HCT116 (cell line): Measurements from ENCODE around the gene SGSM2. TPM values are rescaled to one million over a fixed set of nuclear protein-coding genes. Genes with fewer than 3 reads are reported as not detected.
A peak's percentile ranks its signal among the peaks of the same experiment; 100 is the strongest.

ENCODE experiments used
- ATAC-seq: fragments of 200-7000 bp; cut with Tn5 transposase; 2 replicates; pipeline ENCODE4 v1.9.1; 2020; ENCODE audit warnings: mild to moderate bottlenecking, moderate library complexity
- BruUV-seq: library from RNA; stranded (reverse); fragments of 400-500 nt; replicated peaks from 2 replicates; lab custom pipeline; 2021; lab: Mats Ljungman, UMichigan
- CTCF ChIA-PET: fragments of 300-600 bp; sonication (Branson Sonifier 250); formaldehyde crosslinking; loops from one replicate; lab custom pipeline; 2021; ENCODE audit warnings: antibody characterized with exemption; lab: Charles Lee
- POLR2A ChIA-PET: fragments of 300-600, 350-600 bp; sonication (Branson Sonifier 250); formaldehyde crosslinking; loops from one replicate; lab custom pipeline; 2021; ENCODE audit warnings: antibody characterized with exemption; lab: Charles Lee
- RAD21 ChIA-PET, 2 experiments: fragments of 300-600 bp; sonication (Branson Sonifier 250); formaldehyde crosslinking; loops; one replicate each; lab custom pipeline; 2023; ENCODE audit warnings: low total read pairs in 2 of 2; ENCODE audit not compliant: uncharacterized antibody in 2 of 2, unreplicated experiment in 2 of 2, low non-redundant PET in 1 of 2; lab: Charles Lee
- DNase-seq: peaks from one replicate; pipeline ENCODE4 v3.0.0-alpha.2; 2010; ENCODE audit warnings: low read depth, low spot score
- H2AFZ ChIP-seq: fragments of 200-600 bp; shearing (Covaris generic), sonication (generic); 2 replicates; pipeline ENCODE4 v1.6.1; 2017; ENCODE audit warnings: low read depth, mixed run types, mixed read lengths, antibody characterized with exemption, low read length; ENCODE audit not compliant: poor library complexity, severe bottlenecking
- H3K27ac ChIP-seq: 2 replicates; pipeline ENCODE4 v1.5.1; 2012; ENCODE audit warnings: low read depth, low read length
- H3K27me3 ChIP-seq: fragments of 200-600 bp; sonication (generic); 2 replicates; pipeline ENCODE4 v1.6.1; 2016; ENCODE audit warnings: mixed run types, low read length, mixed read lengths; ENCODE audit not compliant: insufficient read depth
- H3K36me3 ChIP-seq, 2 experiments: fragments of 200-500 bp in 1 of 2; fragments of 200-600 bp in 1 of 2; sonication (Bioruptor generic) in 1 of 2; sonication (generic) in 1 of 2; 2 replicates each; pipeline versions ENCODE4 v1.5.1 to v1.6.1; 2014 to 2016; ENCODE audit warnings: low read length in 2 of 2, inconsistent platforms in 1 of 2, mixed read lengths in 1 of 2, mixed run types in 1 of 2; ENCODE audit not compliant: insufficient read depth in 2 of 2, control insufficient read depth in 1 of 2
- H3K4me1 ChIP-seq, 2 experiments: fragments of 200-600 bp in 1 of 2; sonication (generic) in 1 of 2; 2 replicates each; pipeline versions ENCODE4 v1.5.1 to v1.6.1; 2012 to 2017; ENCODE audit warnings: low read length in 2 of 2, inconsistent platforms in 1 of 2, mild to moderate bottlenecking in 1 of 2, mixed read lengths in 1 of 2, mixed run types in 1 of 2, moderate library complexity in 1 of 2; ENCODE audit not compliant: insufficient read depth in 2 of 2, control insufficient read depth in 1 of 2
- H3K4me2 ChIP-seq: fragments of 200-600 bp; sonication (generic); 2 replicates; pipeline ENCODE4 v1.6.1; 2017; ENCODE audit warnings: mixed run types, low read length, mixed read lengths
- H3K4me3 ChIP-seq, 2 experiments: fragments of 200-600 bp in 1 of 2; sonication (generic) in 1 of 2; replicated peaks in 1 of 2; 2 replicates each; pipeline ENCODE4 v1.5.1; 2011 to 2016; ENCODE audit warnings: low read length in 2 of 2, control low read depth in 1 of 2, low read depth in 1 of 2, mild to moderate bottlenecking in 1 of 2, mixed read lengths in 1 of 2, mixed run types in 1 of 2
- H3K79me2 ChIP-seq: fragments of 200-600 bp; sonication (generic); 2 replicates; pipeline ENCODE4 v1.6.1; 2017; ENCODE audit warnings: mild to moderate bottlenecking, mixed run types, low read length, moderate library complexity, mixed read lengths; ENCODE audit not compliant: insufficient read depth
- H3K9ac ChIP-seq: fragments of 200-600 bp; sonication (generic); 2 replicates; pipeline ENCODE4 v1.6.1; 2016; ENCODE audit warnings: low read length, mixed read lengths
- H3K9me2 ChIP-seq: fragments of 200-600 bp; sonication (generic), shearing (Covaris generic); 2 replicates; pipeline ENCODE4 v1.6.1; 2017; ENCODE audit warnings: mixed run types, mild to moderate bottlenecking, moderate library complexity; ENCODE audit not compliant: insufficient read depth
- H3K9me3 ChIP-seq, 2 experiments: fragments of 200-500 bp in 1 of 2; fragments of 200-600 bp in 1 of 2; sonication (Bioruptor generic) in 1 of 2; sonication (generic) in 1 of 2; 2 replicates each; pipeline ENCODE4 v1.6.1; 2014 to 2017; ENCODE audit warnings: low read length in 2 of 2, mixed read lengths in 2 of 2, inconsistent platforms in 1 of 2, low read depth in 1 of 2, mild to moderate bottlenecking in 1 of 2, mixed run types in 1 of 2, moderate library complexity in 1 of 2; ENCODE audit not compliant: control insufficient read depth in 1 of 2, insufficient read depth in 1 of 2
- H4K20me1 ChIP-seq: fragments of 200-600 bp; sonication (generic), shearing (Covaris generic); 2 replicates; pipeline ENCODE4 v1.6.1; 2017; ENCODE audit warnings: mixed run types, mild to moderate bottlenecking, moderate library complexity; ENCODE audit not compliant: insufficient read depth
- CBX3 ChIP-seq: IDR thresholded peaks from 2 replicates; pipeline ENCODE4 v1.6.1; 2012; ENCODE audit warnings: low read depth
- ELF1 ChIP-seq: IDR thresholded peaks from 2 replicates; pipeline ENCODE4 v1.6.1; 2012; ENCODE audit warnings: low read depth, borderline replicate concordance
- EZH2 ChIP-seq: fragments of 200-600 bp; sonication (generic); IDR thresholded peaks from 2 replicates; pipeline ENCODE4 v1.6.1; 2017; ENCODE audit warnings: antibody characterized with exemption, mixed run types
- EZH2phosphoT487 ChIP-seq: fragments of 200-600 bp; IDR thresholded peaks from 2 replicates; pipeline ENCODE4 v1.6.1; 2018; ENCODE audit warnings: antibody characterized with exemption, borderline replicate concordance
- FOSL1 ChIP-seq: IDR thresholded peaks from 2 replicates; pipeline ENCODE4 v1.6.1; 2012; ENCODE audit warnings: low read depth
- JUND ChIP-seq: IDR thresholded peaks from 2 replicates; pipeline ENCODE4 v1.6.1; 2012
- POLR2A ChIP-seq: IDR thresholded peaks from 2 replicates; pipeline ENCODE4 v1.7.0; 2011; ENCODE audit warnings: borderline replicate concordance; ENCODE audit not compliant: insufficient read depth, insufficient read length; ENCODE audit errors: extremely low read depth
- RAD21 ChIP-seq: IDR thresholded peaks from 2 replicates; pipeline ENCODE4 v1.6.1; 2012; ENCODE audit warnings: low read depth, mild to moderate bottlenecking
- SP1 ChIP-seq: IDR thresholded peaks from 2 replicates; pipeline ENCODE4 v1.6.1; 2012; ENCODE audit warnings: low read depth
- SRF ChIP-seq: IDR thresholded peaks from 2 replicates; pipeline ENCODE4 v1.6.1; 2012; ENCODE audit warnings: low read depth
- YY1 ChIP-seq: IDR thresholded peaks from 2 replicates; pipeline ENCODE4 v1.6.1; 2011; ENCODE audit warnings: low read length, low read depth, moderate library complexity, mild to moderate bottlenecking; ENCODE audit not compliant: insufficient replicate concordance; ENCODE audit errors: extremely low read depth
- ZBTB33 ChIP-seq: IDR thresholded peaks from 2 replicates; pipeline ENCODE4 v1.6.1; 2011; ENCODE audit warnings: mild to moderate bottlenecking, low read length, moderate library complexity; ENCODE audit not compliant: insufficient replicate concordance; ENCODE audit errors: extremely low read depth
- intact Hi-C: fragments of 100-400 bp; cut with micrococcal nuclease; formaldehyde crosslinking; loops from 2 replicates; pipeline ENCODE4 v1.10.0; 2022
- total RNA-seq: library from RNA; stranded (reverse); gene quantifications from one replicate; pipeline ENCODE4 v1.2.1, GENCODE V29; 2021; ENCODE audit not compliant: unreplicated experiment

Gene SGSM2
- total RNA-seq, 1 experiment from 2014 or later, result 68.1 TPM

DNA sequence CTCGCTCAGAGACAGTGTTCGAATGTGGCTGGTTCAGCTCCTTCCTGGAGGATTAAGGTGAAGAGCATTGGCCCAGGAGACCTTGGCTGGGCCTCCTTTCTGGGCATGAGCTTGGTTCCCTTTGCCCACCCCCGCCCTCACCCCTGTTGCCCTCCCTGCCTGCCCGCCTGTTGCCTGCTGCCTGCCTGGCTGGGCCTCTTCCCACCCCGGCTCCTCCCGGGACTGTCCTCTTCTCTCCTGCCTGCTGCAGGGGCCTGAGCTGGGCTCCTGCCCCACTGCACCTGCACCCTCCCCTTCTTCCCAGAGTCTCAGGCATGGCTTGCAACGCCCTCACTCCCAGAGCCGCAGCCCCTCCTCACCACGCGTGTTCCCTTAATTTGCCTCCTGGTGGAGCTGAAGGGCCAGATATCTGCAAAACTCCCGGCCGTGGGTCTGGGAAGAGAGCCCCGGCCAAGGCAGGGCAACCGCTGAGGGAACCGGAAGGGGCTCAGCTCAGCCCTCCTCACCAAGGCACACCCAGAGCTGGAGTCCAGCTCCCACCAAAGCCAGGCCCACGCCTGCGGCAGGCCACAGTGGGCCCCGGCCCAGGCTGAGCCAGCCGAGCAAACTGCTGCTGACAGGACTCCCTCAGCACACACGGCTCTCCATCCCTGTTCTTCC is 32.4 kb downstream of the SGSM2 start:
- H3K9me2 ChIP-seq, result no peaks in the 10 kb centered on the region
- intact Hi-C loops, result no loop called here
- CTCF ChIA-PET, result interaction anchor here (1.4 to 3.6 kb wide), 3 partner anchors 13 to 46 kb away, joined by 4 to 12 read pairs (median 6); no protein-coding TSS in a partner anchor
- H3K4me2 ChIP-seq, result no peak overlapping the region
- DNase-seq (no peak), ATAC-seq (peak; percentile 51)
- no peaks in the 10 kb centered on the region for H3K9me3 ChIP-seq
- H3K4me3 ChIP-seq, result no peak overlapping the region
- H3K27ac ChIP-seq, result no peak overlapping the region
- no TSS peak for BruUV-seq
- no peaks in the 10 kb centered on the region for H4K20me1 ChIP-seq
- no peak for TF ChIP-seq POLR2A
- H2AFZ ChIP-seq, result no peak overlapping the region
- H3K4me1 ChIP-seq, result no peaks in the 10 kb centered on the region
- RAD21 ChIA-PET, result no interaction called here
- H3K79me2 ChIP-seq, result no peaks in the 10 kb centered on the region
- H3K9ac ChIP-seq, result no peak overlapping the region
- POLR2A ChIA-PET, result no interaction called here
- H3K36me3 ChIP-seq, result no peaks in the 10 kb centered on the region; a peak in 3 of 4 replicates
- H3K27me3 ChIP-seq, result no peaks in the 10 kb centered on the region

GRCh38 chr17:2370211-2370589 is 32.9 kb downstream of the SGSM2 start:
- intact Hi-C loops, result no loop called here
- H4K20me1 ChIP-seq, result no peaks in the 10 kb centered on the region

More at GRCh38 chr17:2370211-2370589, 32.9 kb downstream of the SGSM2 start:
- Histone ChIP-seq H3K4me3 (no peak overlapping the region), H3K9ac (no peak overlapping the region), H3K4me2 (no peak overlapping the region), H3K27me3 (no peaks in the 10 kb centered on the region), H3K4me1 (no peaks in the 10 kb centered on the region), H3K9me2 (no peaks in the 10 kb centered on the region), H2AFZ (no peak overlapping the region), H3K27ac (no peak overlapping the region), H3K36me3 (peaks cover 0 to 2% of the 10 kb centered on the region in 2 experiments; a peak in 3 of 4 replicates), H3K79me2 (no peaks in the 10 kb centered on the region), H3K9me3 (no peaks in the 10 kb centered on the region)
- ChIA-PET RAD21 (no interaction called here), CTCF (interaction anchor here (1.4 to 3.6 kb wide), 3 partner anchors 12 to 46 kb away, joined by 4 to 12 read pairs (median 6); no protein-coding TSS in a partner anchor), POLR2A (no interaction called here)
- DNase-seq (no peak), ATAC-seq (no peak)
- BruUV-seq, result no TSS peak
- TF ChIP-seq JUND (no peak), EZH2 (no peak), CBX3 (no peak), RAD21 (no peak), YY1 (no peak), ZBTB33 (no peak), SP1 (no peak), FOSL1 (no peak), EZH2phosphoT487 (no peak), SRF (no peak), ELF1 (no peak)
